GM12801 (cell line): ENCODE measurements around the gene POLRMT.

Experiments
- CTCF ChIP-seq: IDR thresholded peaks from one replicate; pipeline ENCODE4 v1.5.1; 2011; ENCODE audit warnings: control low read depth; ENCODE audit not compliant: insufficient read length; ENCODE audit errors: extremely low read depth

Gene POLRMT

DNA sequence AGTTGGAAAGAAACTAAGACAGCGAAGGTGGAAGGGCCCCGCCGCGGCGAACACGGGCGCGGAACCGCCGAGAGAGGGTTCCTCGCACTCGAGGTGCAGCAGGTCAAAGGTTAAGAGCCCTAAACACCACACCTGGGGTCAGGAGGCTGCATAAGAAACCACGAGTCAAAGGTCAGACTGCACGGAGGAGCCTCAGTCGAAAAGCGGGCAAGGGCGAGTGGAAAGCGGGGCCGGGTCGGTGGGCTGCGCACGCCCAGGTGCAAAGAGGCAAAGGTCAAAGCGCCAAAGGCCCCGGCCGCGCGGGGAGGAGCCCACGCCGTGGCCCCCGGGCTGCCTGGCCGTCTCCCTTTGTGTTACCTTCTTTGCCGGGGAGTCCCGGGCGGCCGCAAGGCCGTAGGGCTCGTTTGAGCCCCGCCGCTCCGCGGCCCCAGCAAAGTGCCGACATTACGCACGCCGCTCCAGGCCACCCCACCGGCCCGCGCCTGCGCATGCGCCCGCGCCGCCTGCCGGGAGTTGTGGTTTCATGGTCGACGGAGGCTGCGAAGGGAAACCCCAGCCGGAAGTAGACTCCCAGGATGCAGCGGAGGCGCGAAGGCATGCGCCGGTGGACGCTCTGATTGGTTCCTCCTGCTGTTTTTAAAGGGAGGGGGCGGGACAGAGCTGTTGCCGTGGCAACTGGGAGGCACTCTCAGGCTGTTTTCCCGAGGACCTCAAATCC is at the start of gene POLRMT:
Gene POLRMT (minus strand): TSS at position 470 of the 718 bp plus-strand sequence. CDS start 25 bp downstream, at position 445.
- no peak for TF ChIP-seq CTCF

GRCh38 chr19:682678-683320 is 49.5 kb upstream of the POLRMT start:
- TF ChIP-seq CTCF, result no peak

DNA sequence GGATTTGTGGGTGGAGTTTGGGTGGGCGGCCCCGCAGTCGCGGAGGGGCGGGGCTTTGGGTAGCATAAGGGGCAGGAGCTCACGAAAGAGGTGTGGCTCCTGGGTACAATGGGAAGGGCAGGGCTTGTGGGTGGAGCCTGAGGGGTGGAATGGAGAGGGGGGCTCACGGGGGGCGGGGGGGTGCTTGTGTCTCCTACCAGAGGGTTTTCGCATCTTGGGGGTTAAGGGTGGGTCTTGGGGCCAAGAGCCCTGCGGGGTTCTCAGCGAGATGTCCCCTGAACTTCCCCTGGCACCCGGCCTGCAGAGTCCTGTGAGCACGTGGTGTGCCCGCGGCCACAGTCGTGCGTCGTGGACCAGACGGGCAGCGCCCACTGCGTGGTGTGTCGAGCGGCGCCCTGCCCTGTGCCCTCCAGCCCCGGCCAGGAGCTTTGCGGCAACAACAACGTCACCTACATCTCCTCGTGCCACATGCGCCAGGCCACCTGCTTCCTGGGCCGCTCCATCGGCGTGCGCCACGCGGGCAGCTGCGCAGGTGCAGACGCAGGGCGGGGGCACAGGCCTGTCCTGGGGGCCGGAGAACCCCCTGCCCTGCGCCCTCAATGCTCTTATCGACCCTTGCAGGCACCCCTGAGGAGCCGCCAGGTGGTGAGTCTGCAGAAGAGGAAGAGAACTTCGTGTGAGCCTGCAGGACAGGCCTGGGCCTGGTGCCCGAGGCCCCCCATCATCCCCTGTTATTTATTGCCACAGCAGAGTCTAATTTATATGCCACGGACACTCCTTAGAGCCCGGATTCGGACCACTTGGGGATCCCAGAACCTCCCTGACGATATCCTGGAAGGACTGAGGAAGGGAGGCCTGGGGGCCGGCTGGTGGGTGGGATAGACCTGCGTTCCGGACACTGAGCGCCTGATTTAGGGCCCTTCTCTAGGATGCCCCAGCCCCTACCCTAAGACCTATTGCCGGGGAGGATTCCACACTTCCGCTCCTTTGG is 48.0 kb upstream of the POLRMT start:
- no peak for TF ChIP-seq CTCF

DNA sequence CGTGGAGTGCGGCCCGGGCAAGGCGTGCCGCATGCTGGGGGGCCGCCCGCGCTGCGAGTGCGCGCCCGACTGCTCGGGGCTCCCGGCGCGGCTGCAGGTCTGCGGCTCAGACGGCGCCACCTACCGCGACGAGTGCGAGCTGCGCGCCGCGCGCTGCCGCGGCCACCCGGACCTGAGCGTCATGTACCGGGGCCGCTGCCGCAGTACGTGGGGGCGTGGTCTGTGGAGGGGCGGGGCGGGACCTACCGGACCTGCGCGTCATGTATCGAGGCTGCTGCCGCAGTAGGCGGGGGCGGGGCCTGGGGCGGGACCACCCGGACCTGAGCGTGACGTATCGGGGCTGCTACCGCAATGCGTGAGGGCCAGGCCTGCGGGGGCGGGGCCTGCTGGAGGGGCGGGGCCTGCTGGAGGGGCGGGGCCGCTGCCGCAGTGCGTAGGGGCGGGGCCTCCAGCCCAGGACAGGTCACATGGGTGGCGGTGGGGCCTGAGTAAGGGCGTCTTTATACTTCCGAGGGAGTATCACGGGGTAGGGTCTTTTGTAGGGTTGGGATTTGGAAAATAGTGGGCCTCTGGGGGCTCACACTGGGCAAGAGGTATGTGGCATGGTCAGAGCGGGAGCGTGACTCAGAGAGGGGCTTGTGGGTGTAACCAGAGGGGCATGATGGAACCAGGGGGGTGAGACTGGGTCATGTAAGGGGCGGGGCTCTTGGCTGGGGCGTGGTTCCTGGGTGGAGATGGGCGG is 47.1 kb upstream of the POLRMT start:
- TF ChIP-seq CTCF, result no peak

DNA sequence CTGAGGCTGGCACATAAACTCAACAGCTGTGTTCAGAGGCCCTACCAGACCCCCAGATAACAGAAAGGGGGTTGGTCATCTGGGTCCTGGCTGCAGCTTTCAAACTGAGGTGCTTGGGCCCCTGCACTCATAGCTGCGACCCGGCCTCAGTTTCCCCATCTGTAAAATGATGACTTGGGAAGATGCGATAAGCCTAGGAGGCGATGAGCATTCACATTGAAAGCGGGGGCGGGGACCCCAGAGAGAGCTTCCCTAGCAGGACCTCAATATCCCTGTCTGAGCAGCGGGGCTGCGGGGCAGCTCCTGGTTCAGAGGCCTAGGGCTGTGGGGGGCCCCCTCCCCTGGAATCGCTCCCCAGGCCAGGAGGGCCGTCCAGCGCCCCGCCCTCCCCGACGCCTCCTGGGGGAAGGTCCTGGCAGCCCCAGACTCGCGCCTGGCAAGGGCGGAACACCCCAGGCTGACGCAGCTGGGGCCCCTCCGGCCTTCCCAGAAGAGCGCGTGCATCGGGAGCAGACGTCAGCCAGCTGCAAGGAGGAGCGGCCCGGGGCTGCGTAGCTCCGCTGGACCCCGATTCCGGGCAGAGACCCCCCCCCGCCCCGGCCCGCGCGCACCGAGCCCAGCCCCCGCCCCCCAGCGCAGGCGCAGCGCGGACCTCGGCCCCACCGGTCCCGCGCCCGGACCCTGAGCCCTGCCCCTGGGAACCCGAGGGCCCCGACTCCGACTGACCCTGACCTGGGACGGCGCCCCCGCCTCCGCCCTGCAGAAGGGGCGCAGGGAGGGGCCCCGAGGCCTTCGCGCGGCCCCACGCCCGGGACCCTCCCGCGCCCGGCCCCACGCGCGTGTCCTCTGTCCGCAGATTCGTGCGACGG is 46.3 kb upstream of the POLRMT start:
- no peak for TF ChIP-seq CTCF

GRCh38 chr19:678791-679388 is 45.6 kb upstream of the POLRMT start:
- TF ChIP-seq CTCF, result no peak
